Heart right ventricle (tissue), 16 donors: Measurements from ENCODE around the gene VAT1L. TPM values are rescaled to one million over a fixed set of nuclear protein-coding genes. Genes with fewer than 3 reads are reported as not detected.
A peak's percentile ranks its signal among the peaks of the same experiment; 100 is the strongest.

Experiments
- ATAC-seq, 8 donors: fragments of 200-7000 bp; cut with Tn5 transposase; one replicate each; pipeline ENCODE4 v1.9.1; 2020; ENCODE audit warnings: mild to moderate bottlenecking in 8 of 8, moderate library complexity in 8 of 8, moderate number of reproducible peaks in 1 of 8
- DNase-seq, 2 donors: peaks; one replicate each; pipeline ENCODE4 v3.0.0-alpha.2; 2020
- H3K27ac ChIP-seq, 10 donors: fragments of 200-600 bp; sonication (generic) in 2 of 10; one replicate each; pipeline versions ENCODE4 v1.5.0 to v1.8.0; 2020 to 2022; ENCODE audit warnings: mild to moderate bottlenecking in 3 of 10
- H3K27me3 ChIP-seq, 7 donors: fragments of 200-600 bp; one replicate each; pipeline ENCODE4 v1.8.0; 2021 to 2022; ENCODE audit warnings: mild to moderate bottlenecking in 2 of 7
- H3K36me3 ChIP-seq, 9 donors: fragments of 200-600 bp; sonication (generic) in 1 of 9; one replicate each; pipeline versions ENCODE4 v1.5.0 to v1.8.0; 2020 to 2022; ENCODE audit warnings: mild to moderate bottlenecking in 2 of 9
- H3K4me1 ChIP-seq, 9 donors: fragments of 200-600 bp; sonication (generic) in 1 of 9; one replicate each; pipeline versions ENCODE4 v1.5.0 to v1.8.0; 2020 to 2022; ENCODE audit warnings: mild to moderate bottlenecking in 4 of 9
- H3K4me3 ChIP-seq, 10 donors: fragments of 200-600 bp; sonication (generic) in 2 of 10; one replicate each; pipeline versions ENCODE4 v1.5.0 to v1.8.0; 2020 to 2022; ENCODE audit warnings: mild to moderate bottlenecking in 7 of 10, moderate library complexity in 2 of 10
- H3K9me3 ChIP-seq, 11 donors: fragments of 200-600 bp in 10 of 11; sonication (generic) in 2 of 11; one replicate each; pipeline versions ENCODE4 v1.5.0 to v1.8.0; 2013 to 2022; ENCODE audit warnings: mild to moderate bottlenecking in 2 of 11, control low read depth in 1 of 11, moderate library complexity in 1 of 11
- CTCF ChIP-seq, 9 donors: fragments of 200-600 bp; sonication (generic) in 2 of 9; IDR thresholded peaks; one replicate each; pipeline versions ENCODE4 v1.5.0 to v1.8.0; 2021 to 2022; ENCODE audit warnings: antibody characterized with exemption in 9 of 9, mild to moderate bottlenecking in 5 of 9, moderate library complexity in 1 of 9
- WGBS, 2 donors: extraction: QIAGEN DNeasy Blood & Tissue Kit; methylation state at CpG; one replicate each; pipeline ENCODE4 v1.1.7; 2013; ENCODE audit warnings: inconsistent platforms in 1 of 2; 5-methylcytosine and 5-hydroxymethylcytosine counted together
- intact Hi-C, 10 donors: fragments of 100-400 bp; cut with DNase I; formaldehyde crosslinking; loops; one replicate each; pipeline versions ENCODE4 v1.11.1 to v1.14.2; 2022
- polyA plus RNA-seq, 2 donors: library from polyadenylated mRNA; stranded (reverse); fragments of 200-250 nt; gene quantifications; one replicate each; pipeline ENCODE4 v1.2.3, GENCODE V29; 2013
- total RNA-seq, 10 donors: library from RNA; stranded (reverse); fragmentation: NEBNext Ultra II Directional in 3 of 10; extraction: Animal tissue kit (Norgen Biotek cat#: 25700) in 3 of 10; gene quantifications; one replicate each; pipeline versions ENCODE4 v1.2.1 to v1.2.4, GENCODE V29; 2021 to 2023
- donor health status: Arrhythmogenic right ventricular cardiomyopathy.
- donor health status: ischemic (EF 13 %, LVEDD 7.1; RV severe dilation, severe dysfunction).
- donor health status: healthy with polysubstance abuse.
- donor health status: DM: no; HTN: yes; CAD: no.
- donor health status: DM: no; HTN: no; CAD: no.
- donor health status: ischemic (EF 25% LVEDD 6.9; RV normal size, moderate dysfunction).
- donor health status: ischemic (EF 25% LVEDD 5.7; RV mildly dilated, moderate dysfunction).
- donor health status: healthy.
- donor health status: DM: yes; HTN: yes; CAD: no.
- donor health status: Ischemic cardiomyopathy.
- donor health status: ischemic (EF 35%, LVEDD 5.7; RV mildly dilated, moderate dysfunction).
- donor health status: nonischemic (EF 11% LVEDD 7.7; RV severe dilation, severe dysfunction).
- donor health status: DM: yes; HTN: yes; CAD: no.
- donor health status: PGD.
- donor health status: ischemic (EF 29% LVEDD 5.4; RV normal size, mild dysfunction).
- donor health status: nonischemic (EF 23%, LVEDD 6.1; RV moderate dilation, normal function).

Gene VAT1L
- total and polyA plus RNA-seq, 12 donors: 0.19 to 61.0 (median 24.0) TPM

GRCh38 chr16:77985111-77985510 is 196.7 kb downstream of the VAT1L start:
- H3K36me3 ChIP-seq: no peaks in the 10 kb centered on the region
- no peak for TF ChIP-seq CTCF (IDR thresholded peaks at IDR 0.05)
- H3K27me3 ChIP-seq: no peaks in the 10 kb centered on the region
- no peaks in the 10 kb centered on the region for H3K9me3 ChIP-seq
- H3K4me3 ChIP-seq: no peak overlapping the region
- 86 to 100% methylated on average over 3 of the region's 3 CpGs for WGBS, 2 donors
- no peak for ATAC-seq
- no peaks in the 10 kb centered on the region for H3K4me1 ChIP-seq
- DNase-seq: no peak
- no peak overlapping the region for H3K27ac ChIP-seq
- intact Hi-C loops: no loop called here

DNA sequence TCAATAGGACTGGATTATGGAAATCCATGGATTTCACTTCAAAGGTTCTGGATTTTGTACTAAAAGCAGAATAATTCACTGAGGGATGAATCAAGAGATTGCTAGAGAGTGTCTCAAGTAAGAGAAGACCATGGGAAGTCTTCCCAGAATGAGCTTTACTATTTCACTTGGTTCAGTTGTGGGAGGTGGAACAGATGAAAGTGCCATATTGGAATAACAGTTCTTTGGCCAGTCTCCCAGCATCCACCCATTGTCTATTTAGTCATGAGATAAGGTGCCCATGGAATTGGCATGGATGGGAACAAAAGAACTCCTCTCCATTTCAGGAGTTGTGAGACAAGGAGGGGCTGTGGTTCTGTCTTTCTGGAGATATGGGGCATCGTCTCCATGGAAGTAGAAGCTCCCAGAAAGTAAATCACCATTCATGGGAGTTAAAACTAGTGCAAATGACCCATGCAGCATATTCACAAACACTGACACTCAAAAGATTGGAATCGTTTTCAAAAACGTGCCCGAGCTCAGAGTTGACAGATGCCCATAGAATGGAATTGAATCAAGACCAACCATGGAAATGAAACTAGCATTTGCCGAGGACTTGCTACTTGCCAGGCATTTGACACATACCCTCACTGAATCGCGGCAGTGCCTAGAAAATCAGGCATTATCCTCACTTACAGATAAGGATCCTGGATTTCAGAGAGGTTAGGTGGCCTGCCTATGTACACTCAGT is 197.8 kb downstream of the VAT1L start:
- intact Hi-C loops: no loop called here
- no peak for TF ChIP-seq CTCF (IDR thresholded peaks at IDR 0.05)
- WGBS, 2 donors: 88 to 96% methylated on average over 7 of the region's 7 CpGs
- Histone ChIP-seq H3K4me1 (no peaks in the 10 kb centered on the region), H3K9me3 (no peaks in the 10 kb centered on the region), H3K4me3 (no peak overlapping the region), H3K27me3 (no peaks in the 10 kb centered on the region), H3K27ac (no peak overlapping the region), H3K36me3 (no peaks in the 10 kb centered on the region)
- ATAC-seq (no peak), DNase-seq (no peak)

DNA sequence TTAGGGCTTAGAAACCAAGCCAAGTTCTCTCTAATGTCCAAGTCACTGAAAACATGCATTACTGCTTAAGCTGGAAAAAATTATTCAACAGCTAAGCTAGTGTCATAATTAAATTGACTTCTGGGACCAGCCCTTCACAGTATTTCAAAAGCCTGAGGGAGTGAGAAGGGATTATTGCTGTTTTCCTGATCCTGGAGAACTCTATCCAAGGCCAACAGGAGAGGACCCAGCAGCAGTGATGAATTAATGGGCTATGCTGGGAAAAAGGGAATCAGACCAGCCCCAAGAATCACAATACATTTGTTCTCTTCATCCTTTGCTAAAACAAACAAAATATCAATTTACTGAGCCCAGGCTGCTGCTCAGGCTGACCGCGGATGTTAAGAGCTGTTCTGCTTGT is 199.4 kb downstream of the VAT1L start:
- TF ChIP-seq CTCF (IDR thresholded peaks at IDR 0.05): no peak
- DNase-seq (no peak), ATAC-seq (peak in 2 of 8 donors; percentile 56 to 58)
- 75 to 91% methylated on average over 2 of the region's 2 CpGs for WGBS, 2 donors
- Histone ChIP-seq H3K36me3 (no peaks in the 10 kb centered on the region), H3K27ac (no peak overlapping the region), H3K27me3 (no peaks in the 10 kb centered on the region), H3K4me1 (peaks cover 0 to under 1% (median 0%) of the 10 kb centered on the region in 9 donors), H3K4me3 (no peak overlapping the region), H3K9me3 (peaks cover 0 to 4% (median 0%) of the 10 kb centered on the region in 11 donors)
- intact Hi-C loops: no loop called here

DNA sequence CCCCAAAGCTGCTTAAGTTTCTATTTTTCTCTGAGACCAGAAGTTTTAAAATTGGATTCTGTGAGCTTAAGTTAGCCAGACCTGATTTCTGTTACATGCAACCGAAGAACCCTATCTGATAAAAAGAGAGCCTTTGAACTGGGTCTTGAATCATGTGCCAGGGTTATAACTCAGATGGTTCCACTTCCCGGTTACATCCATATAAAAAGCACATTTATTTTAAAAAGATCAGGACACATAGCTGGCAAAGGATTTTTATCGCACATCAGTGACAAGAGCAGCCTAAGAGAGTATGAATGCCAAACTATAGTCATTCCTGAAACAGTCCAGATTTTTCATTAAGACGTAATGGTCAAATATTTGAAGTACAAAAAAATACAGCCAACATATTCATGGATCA is 201.5 kb downstream of the VAT1L start:
- Histone ChIP-seq H3K27ac (no peak overlapping the region), H3K27me3 (no peaks in the 10 kb centered on the region), H3K36me3 (no peaks in the 10 kb centered on the region), H3K4me1 (peaks cover 0 to 7% (median 0%) of the 10 kb centered on the region in 9 donors), H3K4me3 (no peak overlapping the region), H3K9me3 (peaks cover 0 to 4% (median 0%) of the 10 kb centered on the region in 11 donors)
- ATAC-seq (no peak), DNase-seq (no peak)
- TF ChIP-seq CTCF (IDR thresholded peaks at IDR 0.05): no peak
- WGBS, 2 donors: 74 to 84% methylated on average over 4 of the region's 4 CpGs
- intact Hi-C loops: no loop called here
